BE2C (cell line): ENCODE data around the gene NTMT1.

Source experiments
- DNase-seq: peaks from one replicate; pipeline ENCODE4 v3.0.0-alpha.2; 2020
- H3K27me3 ChIP-seq: fragments of 250-450 bp; sonication (Bioruptor Pico); 2 replicates; pipeline ENCODE4 v1.5.1; 2020; ENCODE audit warnings: mild to moderate bottlenecking
- H3K36me3 ChIP-seq: fragments of 250-450 bp; sonication (Bioruptor Pico); 2 replicates; pipeline ENCODE4 v1.5.1; 2020; ENCODE audit warnings: mild to moderate bottlenecking
- H3K4me1 ChIP-seq: fragments of 250-450 bp; sonication (Bioruptor Pico); 2 replicates; pipeline ENCODE4 v1.5.1; 2020
- H3K4me3 ChIP-seq: 2 replicates; pipeline ENCODE4 v1.5.1; 2011; ENCODE audit warnings: low read depth, low read length
- H3K9me3 ChIP-seq: fragments of 250-450 bp; sonication (Bioruptor Pico); 2 replicates; pipeline ENCODE4 v1.5.1; 2020
- CTCF ChIP-seq: IDR thresholded peaks from 2 replicates; pipeline ENCODE4 v1.5.1; 2012; ENCODE audit warnings: mild to moderate bottlenecking, low read depth, low read length

Gene NTMT1

GRCh38 chr9:129612123-129612522 lies 13.8 kb upstream of the NTMT1 start:
- TF ChIP-seq CTCF: no peak
- H3K9me3 ChIP-seq: no peaks in the 10 kb centered on the region
- H3K4me1 ChIP-seq: peaks cover 15% of the 10 kb centered on the region
- no peaks in the 10 kb centered on the region for H3K27me3 ChIP-seq
- H3K36me3 ChIP-seq: no peaks in the 10 kb centered on the region
- no peak overlapping the region for H3K4me3 ChIP-seq
- no peak for DNase-seq

- Histone ChIP-seq H3K36me3 (no peaks in the 10 kb centered on the region), H3K4me1 (peaks cover 7% of the 10 kb centered on the region), H3K4me3 (no peak overlapping the region), H3K27me3 (no peaks in the 10 kb centered on the region), H3K9me3 (no peaks in the 10 kb centered on the region)
- no peak for TF ChIP-seq CTCF
- no peak for DNase-seq
Observed at GRCh38 chr9:129612815-129613519, 13.0 kb upstream of the NTMT1 start.

- TF ChIP-seq CTCF: no peak
- no peak for DNase-seq
- no peaks in the 10 kb centered on the region for H3K9me3 ChIP-seq
- peaks cover 7% of the 10 kb centered on the region for H3K4me1 ChIP-seq
- no peaks in the 10 kb centered on the region for H3K36me3 ChIP-seq
- no peak overlapping the region for H3K4me3 ChIP-seq
- no peaks in the 10 kb centered on the region for H3K27me3 ChIP-seq
Observed at GRCh38 chr9:129613520-129614175, 12.3 kb upstream of the NTMT1 start.

GRCh38 chr9:129614932-129615331 lies 11.0 kb upstream of the NTMT1 start:
- no peak for TF ChIP-seq CTCF
- Histone ChIP-seq H3K4me3 (no peak overlapping the region), H3K27me3 (no peaks in the 10 kb centered on the region), H3K9me3 (no peaks in the 10 kb centered on the region), H3K36me3 (no peaks in the 10 kb centered on the region), H3K4me1 (peaks cover 4% of the 10 kb centered on the region)
- no peak for DNase-seq

- Histone ChIP-seq H3K4me1 (peaks cover 4% of the 10 kb centered on the region), H3K36me3 (no peaks in the 10 kb centered on the region), H3K9me3 (no peaks in the 10 kb centered on the region), H3K27me3 (no peaks in the 10 kb centered on the region), H3K4me3 (no peak overlapping the region)
- TF ChIP-seq CTCF: no peak
- DNase-seq: no peak
Observed at GRCh38 chr9:129615407-129616285, 10.3 kb upstream of the NTMT1 start.
